PC-3 (cell line): ENCODE measurements around the gene TADA2A. TPM values are rescaled to one million over a fixed set of nuclear protein-coding genes. Genes with fewer than 3 reads are reported as not detected.
"Not testable (repeated sequence)": the region's sequence is repeated elsewhere in the genome, so short reads cannot be mapped to it uniquely, and the experiment has no call there.

Experiments used
- ATAC-seq: fragments of 200-7000 bp; cut with Tn5 transposase; 2 replicates; pipeline ENCODE4 v1.9.1; 2020; ENCODE audit warnings: mild to moderate bottlenecking, moderate library complexity
- BruUV-seq: library from RNA; stranded (reverse); fragments of 400-500 nt; replicated peaks from 2 replicates; lab custom pipeline; 2021; lab: Mats Ljungman, UMichigan
- CTCF ChIA-PET: fragments of 300-600 bp; sonication (Branson Sonifier 250); formaldehyde crosslinking; loops from one replicate; lab custom pipeline; 2022; ENCODE audit warnings: antibody characterized with exemption; lab: Charles Lee
- POLR2A ChIA-PET: fragments of 300-600 bp; sonication (Branson Sonifier 250); formaldehyde crosslinking; loops from one replicate; lab custom pipeline; 2022; ENCODE audit warnings: antibody characterized with exemption; ENCODE audit not compliant: unreplicated experiment; lab: Charles Lee
- DNase-seq: peaks from one replicate; pipeline ENCODE4 v3.0.0-alpha.2; 2015
- H2AFZ ChIP-seq: fragments of 300-600 bp; sonication (generic); 2 replicates; pipeline ENCODE4 v1.6.0; 2016; ENCODE audit warnings: antibody characterized with exemption, low read length
- H3F3A ChIP-seq: fragments of 300-600 bp; sonication (generic); one replicate; pipeline ENCODE4 v1.6.0; 2017; ENCODE audit warnings: antibody characterized with exemption, low read length, control low read depth, mild to moderate bottlenecking; ENCODE audit not compliant: unreplicated experiment
- H3K27ac ChIP-seq: fragments of 300-600 bp; sonication (generic); 2 replicates; pipeline ENCODE4 v1.5.1; 2016; ENCODE audit warnings: mild to moderate bottlenecking, low read length
- H3K27me3 ChIP-seq: fragments of 300-600 bp; sonication (generic); 2 replicates; pipeline ENCODE4 v1.6.1; 2016; ENCODE audit warnings: low read length, mixed read lengths
- H3K36me3 ChIP-seq: fragments of 300-600 bp; sonication (generic); 2 replicates; pipeline ENCODE4 v1.6.1; 2016; ENCODE audit warnings: low read depth, mixed run types, low read length, mixed read lengths
- H3K4me1 ChIP-seq: fragments of 300-600 bp; sonication (generic); 2 replicates; pipeline ENCODE4 v1.5.1; 2016; ENCODE audit warnings: low read length; ENCODE audit not compliant: insufficient read depth
- H3K4me2 ChIP-seq: fragments of 300-600 bp; sonication (generic); 2 replicates; pipeline ENCODE4 v1.6.0; 2016; ENCODE audit warnings: low read length
- H3K4me3 ChIP-seq: fragments of 300-600 bp; sonication (generic); 2 replicates; pipeline ENCODE4 v1.5.1; 2016; ENCODE audit warnings: mild to moderate bottlenecking, low read length, mixed read lengths
- H3K79me2 ChIP-seq: fragments of 300-600 bp; sonication (generic); 2 replicates; pipeline ENCODE4 v1.6.1; 2017; ENCODE audit warnings: low read length, mixed read lengths
- H3K9ac ChIP-seq: fragments of 300-600 bp; sonication (generic); 2 replicates; pipeline ENCODE4 v1.6.0; 2016; ENCODE audit warnings: mild to moderate bottlenecking, low read length
- H3K9me2 ChIP-seq: fragments of 300-600 bp; sonication (generic); replicated peaks from 2 replicates; pipeline ENCODE4 v1.6.1; 2016; ENCODE audit warnings: mixed run types, low read length, mixed read lengths
- H3K9me3 ChIP-seq: fragments of 300-600 bp; sonication (generic); 2 replicates; pipeline ENCODE4 v1.6.1; 2016; ENCODE audit warnings: low read length, mixed read lengths
- H4K20me1 ChIP-seq: fragments of 300-600 bp; sonication (generic); 2 replicates; pipeline ENCODE4 v1.6.1; 2016; ENCODE audit warnings: low read length, mixed read lengths
- CTCF ChIP-seq: fragments of 300-600 bp; sonication (generic); conservative IDR thresholded peaks from 2 replicates; pipeline ENCODE4 v1.5.1; 2017; ENCODE audit warnings: antibody characterized with exemption, low read depth, mild to moderate bottlenecking, low read length
- EZH2 ChIP-seq: fragments of 300-600 bp; sonication (generic); IDR thresholded peaks from one replicate; pipeline ENCODE4 v1.6.1; 2017; ENCODE audit warnings: antibody characterized with exemption, mild to moderate bottlenecking, low read length; ENCODE audit not compliant: unreplicated experiment
- EZH2phosphoT487 ChIP-seq: fragments of 300-600 bp; sonication (generic); IDR thresholded peaks from 2 replicates; pipeline ENCODE4 v1.6.1; 2018; ENCODE audit warnings: mild to moderate bottlenecking, antibody characterized with exemption, low read length, borderline replicate concordance
- intact Hi-C: fragments of 100-400 bp; cut with micrococcal nuclease; formaldehyde crosslinking; loops from 2 replicates; pipeline ENCODE4 v1.9.0; 2023
- total RNA-seq: library from RNA; depleted of rRNA; stranded (reverse); fragments of >200 nt; gene quantifications from 2 replicates; pipeline ENCODE4 v1.2.3, GENCODE V29; 2014

TADA2A gene
- total RNA-seq, 1 experiment from 2014 or later: 16.5 TPM

GRCh38 chr17:37399265-37399803 is 7.4 kb upstream of the TADA2A start:
- H2AFZ ChIP-seq: no peak overlapping the region
- no peaks in the 10 kb centered on the region for H3K9me3 ChIP-seq
- H3K79me2 ChIP-seq: peaks cover 13% of the 10 kb centered on the region
- H3K27ac ChIP-seq: no peak overlapping the region
- no peaks in the 10 kb centered on the region for H3F3A ChIP-seq
- POLR2A ChIA-PET: no interaction called here
- no peak for TF ChIP-seq CTCF
- no peak for TF ChIP-seq EZH2phosphoT487
- no peak for TF ChIP-seq EZH2
- H3K4me3 ChIP-seq: no peak overlapping the region
- H3K9me2 ChIP-seq: no peaks in the 10 kb centered on the region
- H3K27me3 ChIP-seq: no peaks in the 10 kb centered on the region
- BruUV-seq: no TSS peak
- peaks cover 10% of the 10 kb centered on the region for H3K4me1 ChIP-seq
- intact Hi-C loops: no loop called here
- ATAC-seq (peak; percentile 86), DNase-seq (peak; percentile 90)
- CTCF ChIA-PET: no interaction called here
- peak overlapping the region; percentile 1; the same call in 1 of the 2 replicates for H3K4me2 ChIP-seq
- no peaks in the 10 kb centered on the region for H4K20me1 ChIP-seq
- H3K36me3 ChIP-seq: no peaks in the 10 kb centered on the region; the same call in 1 of the 2 replicates
- no peak overlapping the region for H3K9ac ChIP-seq

- no peaks in the 10 kb centered on the region for H3F3A ChIP-seq
- no peaks in the 10 kb centered on the region for H3K9me3 ChIP-seq
- no peak for TF ChIP-seq EZH2
- TF ChIP-seq EZH2phosphoT487: no peak
- TF ChIP-seq CTCF: no peak
- intact Hi-C loops: loop anchor here (10.0 kb wide), 1 partner anchor 84 kb away; the partner anchor contains the start of gene DUSP14
- DNase-seq (no peak), ATAC-seq (no peak)
- H3K9me2 ChIP-seq: no peaks in the 10 kb centered on the region
- peaks cover 16% of the 10 kb centered on the region for H3K4me1 ChIP-seq
- CTCF ChIA-PET: no interaction called here
- no peak overlapping the region for H3K4me3 ChIP-seq
- no TSS peak for BruUV-seq
- peaks cover 25% of the 10 kb centered on the region for H3K79me2 ChIP-seq
- POLR2A ChIA-PET: no interaction called here
- no peak overlapping the region for H2AFZ ChIP-seq
- H3K36me3 ChIP-seq: no peaks in the 10 kb centered on the region; the same call in 1 of the 2 replicates
- no peaks in the 10 kb centered on the region for H4K20me1 ChIP-seq
- H3K27me3 ChIP-seq: no peaks in the 10 kb centered on the region
- H3K27ac ChIP-seq: no peak overlapping the region
- H3K9ac ChIP-seq: no peak overlapping the region
- H3K4me2 ChIP-seq: no peak overlapping the region
Observed at GRCh38 chr17:37400505-37400904, 6.2 kb upstream of the TADA2A start.

- ATAC-seq, H3K27me3 ChIP-seq, H3K27ac ChIP-seq, H3K9me2 ChIP-seq, H4K20me1 ChIP-seq, DNase-seq, POLR2A ChIA-PET, H3K9me3 ChIP-seq, BruUV-seq, H2AFZ ChIP-seq, H3F3A ChIP-seq, H3K36me3 ChIP-seq: not testable (repeated sequence)
- H3K4me1 ChIP-seq: peaks cover 12% of the 10 kb centered on the region
- H3K9ac ChIP-seq: peak overlapping the region; percentile 89
- peak overlapping the region; percentile 93 for H3K4me2 ChIP-seq
- H3K4me3 ChIP-seq: peak overlapping the region; percentile 99
- intact Hi-C loops: loop anchor here (10.0 kb wide), 1 partner anchor 79 kb away; the partner anchor contains the start of gene DUSP14
- CTCF ChIA-PET: interaction anchor here (0.7 kb wide), 1 partner anchor 32 kb away, joined by 3 read pairs; no protein-coding TSS in a partner anchor
- H3K79me2 ChIP-seq: peaks cover 58% of the 10 kb centered on the region
Observed at GRCh38 chr17:37405522-37405921, 1.2 kb upstream of the TADA2A start.
